H9 (cell line): ENCODE results near the gene TMED10. TPM values are rescaled to one million over a fixed set of nuclear protein-coding genes. Genes with fewer than 3 reads are reported as not detected.

Experiments
- DNase-seq: peaks from one replicate; pipeline ENCODE4 v3.0.0-alpha.2; 2017
- H2AFZ ChIP-seq: one replicate; pipeline ENCODE4 v1.6.1; 2013; ENCODE audit warnings: mild to moderate bottlenecking, low read length, control low read depth, moderate library complexity
- H2AK5ac ChIP-seq: 2 replicates; pipeline ENCODE4 v1.6.1; 2013; ENCODE audit warnings: low read length, control low read depth, mixed read lengths; ENCODE audit not compliant: insufficient read length
- H2BK120ac ChIP-seq: one replicate; pipeline ENCODE4 v1.6.1; 2013; ENCODE audit warnings: low read depth, mild to moderate bottlenecking, low read length, control low read depth, inconsistent platforms; ENCODE audit not compliant: poor library complexity, severe bottlenecking
- H2BK12ac ChIP-seq: 2 replicates; pipeline ENCODE4 v1.6.1; 2013; ENCODE audit warnings: low read length, control low read depth, mixed read lengths, low read depth; ENCODE audit not compliant: insufficient read length
- H2BK15ac ChIP-seq: 2 replicates; pipeline ENCODE4 v1.6.1; 2013; ENCODE audit warnings: low read depth, low read length, control low read depth
- H2BK20ac ChIP-seq: one replicate; pipeline ENCODE4 v1.6.1; 2013; ENCODE audit warnings: low read depth, mild to moderate bottlenecking, low read length, control low read depth, inconsistent platforms; ENCODE audit not compliant: poor library complexity, severe bottlenecking
- H2BK5ac ChIP-seq: 2 replicates; pipeline ENCODE4 v1.6.1; 2013; ENCODE audit warnings: low read length, control low read depth, mixed read lengths; ENCODE audit not compliant: insufficient read length
- H3K14ac ChIP-seq: 2 replicates; pipeline ENCODE4 v1.6.1; 2013; ENCODE audit warnings: low read length, control low read depth; ENCODE audit not compliant: insufficient read depth
- H3K18ac ChIP-seq: 2 replicates; pipeline ENCODE4 v1.6.1; 2013; ENCODE audit warnings: low read depth, mild to moderate bottlenecking, mixed read lengths, low read length, control low read depth; ENCODE audit not compliant: insufficient read length
- H3K23ac ChIP-seq: 2 replicates; pipeline ENCODE4 v1.6.1; 2013; ENCODE audit warnings: low read length, control low read depth, mixed read lengths, low read depth; ENCODE audit not compliant: insufficient read length
- H3K23me2 ChIP-seq: 2 replicates; pipeline ENCODE4 v1.6.1; 2013; ENCODE audit warnings: low read depth, mild to moderate bottlenecking, mixed read lengths, low read length, control low read depth; ENCODE audit not compliant: insufficient read length, poor library complexity, severe bottlenecking
- H3K27ac ChIP-seq: 2 replicates; pipeline ENCODE4 v1.5.1; 2013; ENCODE audit warnings: low read length, control low read depth, mixed read lengths, low read depth; ENCODE audit not compliant: insufficient read length
- H3K27me3 ChIP-seq: 2 replicates; pipeline ENCODE4 v1.6.1; 2013; ENCODE audit warnings: low read length, control low read depth, inconsistent platforms; ENCODE audit not compliant: insufficient read depth
- H3K4ac ChIP-seq: 2 replicates; pipeline ENCODE4 v1.6.1; 2013; ENCODE audit warnings: low read depth, mild to moderate bottlenecking, control low read depth, inconsistent platforms, low read length, moderate library complexity
- H3K4me1 ChIP-seq: 2 replicates; pipeline ENCODE4 v1.6.1; 2013; ENCODE audit warnings: low read length, control low read depth, inconsistent platforms; ENCODE audit not compliant: insufficient read depth
- H3K4me2 ChIP-seq: 2 replicates; pipeline ENCODE4 v1.6.1; 2013; ENCODE audit warnings: low read length, control low read depth, mixed read lengths; ENCODE audit not compliant: insufficient read length, insufficient read depth
- H3K56ac ChIP-seq: 2 replicates; pipeline ENCODE4 v1.6.1; 2013; ENCODE audit warnings: low read depth, mild to moderate bottlenecking, mixed read lengths, low read length, control low read depth; ENCODE audit not compliant: insufficient read length
- H3K79me1 ChIP-seq: 2 replicates; pipeline ENCODE4 v1.6.1; 2013; ENCODE audit warnings: low read depth, mild to moderate bottlenecking, moderate library complexity, low read length, control low read depth, inconsistent platforms; ENCODE audit not compliant: insufficient read depth, poor library complexity, severe bottlenecking
- H3K79me2 ChIP-seq: 2 replicates; pipeline ENCODE4 v1.6.1; 2013; ENCODE audit warnings: low read length, control low read depth, inconsistent platforms; ENCODE audit not compliant: insufficient read depth
- H3K9ac ChIP-seq: 2 replicates; pipeline ENCODE4 v1.6.1; 2013; ENCODE audit warnings: low read length, control low read depth, mixed read lengths; ENCODE audit not compliant: insufficient read length; ENCODE audit errors: extremely low read depth
- H3K9me3 ChIP-seq: one replicate; pipeline ENCODE4 v1.6.1; 2013; ENCODE audit warnings: low read depth, low read length, inconsistent platforms; ENCODE audit not compliant: control insufficient read depth
- H3T11ph ChIP-seq: one replicate; pipeline ENCODE4 v1.6.1; 2013; ENCODE audit warnings: mild to moderate bottlenecking, low read length, control low read depth, inconsistent platforms
- H4K20me1 ChIP-seq: one replicate; pipeline ENCODE4 v1.6.1; 2013; ENCODE audit not compliant: control insufficient read depth, insufficient read length, insufficient read depth
- H4K5ac ChIP-seq: 2 replicates; pipeline ENCODE4 v1.6.1; 2013; ENCODE audit warnings: low read depth, mild to moderate bottlenecking, mixed read lengths, low read length, control low read depth; ENCODE audit not compliant: insufficient read length
- H4K8ac ChIP-seq: replicated peaks from 2 replicates; pipeline ENCODE4 v1.6.1; 2013; ENCODE audit warnings: low read length, control low read depth, mixed read lengths, low read depth; ENCODE audit not compliant: insufficient read length
- H4K91ac ChIP-seq: 2 replicates; pipeline ENCODE4 v1.6.1; 2013; ENCODE audit warnings: low read depth, mild to moderate bottlenecking, moderate library complexity, mixed read lengths, low read length, control low read depth; ENCODE audit not compliant: insufficient read length
- H3K27ac Mint-ChIP-seq, 3 experiments: 2 replicates in 2 of 3; 3 replicates in 1 of 3; pipeline ENCODE4 v1.8.0; 2020 to 2021; ENCODE audit warnings: mixed read lengths in 3 of 3, mild to moderate bottlenecking in 1 of 3, moderate library complexity in 1 of 3
- H3K27me3 Mint-ChIP-seq: 2 replicates; pipeline ENCODE4 v1.8.0; 2021; ENCODE audit warnings: low read depth, mild to moderate bottlenecking, moderate library complexity, mixed read lengths
- H3K36me3 Mint-ChIP-seq, 3 experiments: 2 replicates in 2 of 3; 3 replicates in 1 of 3; pipeline ENCODE4 v1.8.0; 2020 to 2021; ENCODE audit warnings: low read depth in 3 of 3, mixed read lengths in 3 of 3; ENCODE audit not compliant: insufficient read depth in 1 of 3
- H3K4me1 Mint-ChIP-seq, 2 experiments: 2 replicates each; pipeline ENCODE4 v1.8.0; 2020; ENCODE audit warnings: mixed read lengths in 2 of 2
- H3K4me3 Mint-ChIP-seq, 2 experiments: 2 replicates in 1 of 2; 3 replicates in 1 of 2; pipeline ENCODE4 v1.8.0; 2020 to 2021; ENCODE audit warnings: mild to moderate bottlenecking in 2 of 2, mixed read lengths in 2 of 2, moderate library complexity in 1 of 2
- H3K9me3 Mint-ChIP-seq, 2 experiments: 2 replicates in 1 of 2; 3 replicates in 1 of 2; pipeline ENCODE4 v1.8.0; 2020; ENCODE audit warnings: mild to moderate bottlenecking in 2 of 2, mixed read lengths in 2 of 2, moderate library complexity in 1 of 2
- CTCF ChIP-seq: fragments of 200-600 bp; sonication (generic); conservative IDR thresholded peaks from 3 replicates; pipeline ENCODE4 v1.8.0; 2021; ENCODE audit warnings: antibody characterized with exemption, mild to moderate bottlenecking
- WGBS: extraction: QIAGEN DNeasy Blood & Tissue Kit; methylation state at CpG from one replicate; pipeline ENCODE4 v1.1.7; 2013; ENCODE audit warnings: missing lambda C conversion rate, low lambda C conversion rate, mixed read lengths; ENCODE audit not compliant: insufficient read length; ENCODE audit errors: extremely low coverage; 5-methylcytosine and 5-hydroxymethylcytosine counted together
- total RNA-seq: library from RNA; stranded (reverse); gene quantifications from 2 replicates; pipeline ENCODE4 v1.2.1, GENCODE V29; 2021

Gene TMED10
- total RNA-seq, 1 experiment from 2014 or later = 176 TPM

GRCh38 chr14:75220156-75220555 is 43.7 kb upstream of the TMED10 start:
- Histone ChIP-seq H3K4me2 (no peak overlapping the region), H3K79me2 (no peaks in the 10 kb centered on the region), H2AK5ac (no peak overlapping the region), H3K79me1 (no peaks in the 10 kb centered on the region), H3T11ph (no peak overlapping the region), H3K23ac (no peak overlapping the region), H2BK120ac (no peak overlapping the region), H2BK5ac (no peak overlapping the region), H3K27me3 (no peaks in the 10 kb centered on the region), H3K18ac (no peak overlapping the region), H3K4me1 (peaks cover 5% of the 10 kb centered on the region; the same call in 1 of the 2 replicates), H2BK20ac (no peak overlapping the region), H3K9ac (no peak overlapping the region), H3K56ac (no peak overlapping the region), H3K9me3 (no peaks in the 10 kb centered on the region), H3K14ac (no peak overlapping the region), H3K27ac (no peak overlapping the region), H2AFZ (no peak overlapping the region), H3K23me2 (no peaks in the 10 kb centered on the region), H2BK12ac (no peak overlapping the region), H4K5ac (no peak overlapping the region), H3K4ac (no peak overlapping the region), H4K20me1 (no peaks in the 10 kb centered on the region), H2BK15ac (no peak overlapping the region), H4K91ac (no peak overlapping the region), H4K8ac (no peak overlapping the region)
- Mint-ChIP-seq H3K36me3 (no peaks in the 10 kb centered on the region), H3K4me3 (no peak overlapping the region), H3K9me3 (no peaks in the 10 kb centered on the region), H3K4me1 (peaks cover 25% of the 10 kb centered on the region in 2 experiments), H3K27me3 (no peaks in the 10 kb centered on the region), H3K27ac (no peak overlapping the region)
- no peak for TF ChIP-seq CTCF
- no CpG with 5 or more reads among the region's 9 CpGs for WGBS
- DNase-seq = no peak
